HEK293T (cell line): ENCODE measurements around the gene ISG20L2.

Experiments
- CTCF ChIA-PET: fragments of 350-600 bp; formaldehyde crosslinking; extraction: SDS; loops from one replicate; lab custom pipeline; 2021; ENCODE audit warnings: antibody characterized with exemption, inconsistent platforms; lab: Yijun Ruan, JAX
- POLR2A ChIA-PET: fragments of 350-600 bp; formaldehyde crosslinking; extraction: SDS; loops from one replicate; lab custom pipeline; 2020; ENCODE audit warnings: antibody characterized with exemption, inconsistent platforms; lab: Yijun Ruan, JAX
- DNase-seq: peaks from one replicate; pipeline ENCODE4 v3.0.0; 2012; ENCODE audit warnings: mixed read lengths; ENCODE audit errors: extremely low spot score
- ARNT ChIP-seq: fragments of 450-650 bp; IDR thresholded peaks from 2 replicates; pipeline ENCODE4 v1.6.1; 2017; ENCODE audit warnings: mild to moderate bottlenecking
- BHLHE40 ChIP-seq: fragments of 450-650 bp; IDR thresholded peaks from 2 replicates; pipeline ENCODE4 v1.6.1; 2016; ENCODE audit warnings: mild to moderate bottlenecking, moderate library complexity, borderline replicate concordance
- CTBP1 ChIP-seq: fragments of 450-650 bp; IDR thresholded peaks from 2 replicates; pipeline ENCODE4 v1.6.1; 2016; ENCODE audit warnings: borderline replicate concordance
- ELF4 ChIP-seq: fragments of 450-650 bp; IDR thresholded peaks from 2 replicates; pipeline ENCODE4 v1.6.1; 2017; ENCODE audit warnings: antibody characterized with exemption
- FOXA1 ChIP-seq: fragments of 450-650 bp; IDR thresholded peaks from 2 replicates; pipeline ENCODE4 v1.6.1; 2016; ENCODE audit warnings: mild to moderate bottlenecking
- FOXK2 ChIP-seq: fragments of 450-650 bp; IDR thresholded peaks from 2 replicates; pipeline ENCODE4 v1.6.1; 2016; ENCODE audit warnings: mild to moderate bottlenecking
- FOXM1 ChIP-seq: fragments of 450-650 bp; IDR thresholded peaks from 2 replicates; pipeline ENCODE4 v1.6.1; 2017; ENCODE audit warnings: mild to moderate bottlenecking, borderline replicate concordance
- HDGF ChIP-seq: fragments of 450-650 bp; IDR thresholded peaks from 2 replicates; pipeline ENCODE4 v1.6.1; 2017; ENCODE audit warnings: antibody characterized with exemption, borderline replicate concordance
- L3MBTL2 ChIP-seq: fragments of 450-650 bp; conservative IDR thresholded peaks from 2 replicates; pipeline ENCODE4 v1.6.1; 2016; ENCODE audit warnings: mild to moderate bottlenecking
- LEF1 ChIP-seq: fragments of 450-650 bp; IDR thresholded peaks from 2 replicates; pipeline ENCODE4 v1.6.1; 2017; ENCODE audit warnings: mild to moderate bottlenecking, borderline replicate concordance
- NFRKB ChIP-seq: fragments of 450-650 bp; IDR thresholded peaks from 2 replicates; pipeline ENCODE4 v1.6.1; 2016; ENCODE audit warnings: mild to moderate bottlenecking, moderate library complexity
- SP1 ChIP-seq: fragments of 450-650 bp; IDR thresholded peaks from 2 replicates; pipeline ENCODE4 v1.6.1; 2017
- SUZ12 ChIP-seq: fragments of 450-650 bp; IDR thresholded peaks from 2 replicates; pipeline ENCODE4 v1.6.1; 2016; ENCODE audit warnings: mild to moderate bottlenecking
- TARDBP ChIP-seq: fragments of 450-650 bp; IDR thresholded peaks from 2 replicates; pipeline ENCODE4 v1.6.1; 2016
- ZNF384 ChIP-seq: fragments of 450-650 bp; IDR thresholded peaks from 2 replicates; pipeline ENCODE4 v1.6.1; 2016
- TF ChIP-seq, protein P1 (sequence below): fragments of 450-650 bp; IDR thresholded peaks from 2 replicates; pipeline ENCODE4 v1.6.1; 2016

The ISG20L2 gene

DNA sequence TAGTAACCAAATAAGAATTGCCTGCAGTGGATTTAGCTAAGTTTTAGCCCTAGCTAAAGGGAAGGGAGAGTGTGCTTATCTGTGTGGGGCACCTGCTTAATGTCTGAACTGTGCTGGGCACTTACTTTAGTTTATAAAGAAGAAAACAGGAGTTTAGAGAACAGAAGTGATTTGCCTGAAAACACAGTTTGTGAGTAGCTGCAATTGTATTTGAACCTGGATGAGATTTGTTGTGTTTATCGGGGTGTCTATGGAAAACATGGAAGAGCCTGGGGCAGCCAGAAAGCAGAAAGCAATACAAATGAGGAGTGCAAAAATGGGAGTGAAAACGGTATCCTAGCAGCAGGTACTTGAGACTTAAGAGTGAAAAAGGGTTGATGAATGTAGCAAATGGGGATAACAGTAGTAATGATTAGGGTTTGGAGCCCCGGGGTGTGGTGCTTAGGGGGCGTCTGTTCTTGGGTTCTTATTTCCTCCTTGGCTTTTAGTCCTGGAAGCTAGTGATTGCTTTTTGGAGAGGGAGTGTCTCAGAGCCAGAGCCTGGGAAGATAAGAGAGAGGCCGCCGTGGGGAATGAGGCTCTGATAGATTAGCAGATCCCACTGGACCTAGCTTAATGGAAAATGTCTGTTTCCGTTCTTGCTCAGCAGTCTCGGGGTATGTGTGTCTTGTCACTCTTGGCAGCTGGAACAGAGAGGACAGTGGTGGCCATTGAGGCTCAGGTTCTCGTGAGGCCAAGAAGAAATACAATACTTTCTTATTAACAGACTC is 44.3 kb upstream of the ISG20L2 start:
- ChIA-PET POLR2A (interaction anchor here (0.6 to 7.7 kb wide), 4 partner anchors 21 to 149 kb away, joined by 3 to 92 read pairs (median 8); partner anchors contain the start of genes HDGF, ISG20L2, METTL25B and MRPL24), CTCF (interaction anchor here (0.6 to 1.6 kb wide), 7 partner anchors 22 to 155 kb away, joined by 3 to 9 read pairs (median 3); partner anchors contain the start of gene MRPL24)
- TF ChIP-seq FOXK2 (no peak), ELF4 (no peak), BHLHE40 (no peak), FOXM1 (no peak), SUZ12 (no peak), FOXA1 (no peak), SP1 (no peak)
- TF ChIP-seq, protein P1, sequence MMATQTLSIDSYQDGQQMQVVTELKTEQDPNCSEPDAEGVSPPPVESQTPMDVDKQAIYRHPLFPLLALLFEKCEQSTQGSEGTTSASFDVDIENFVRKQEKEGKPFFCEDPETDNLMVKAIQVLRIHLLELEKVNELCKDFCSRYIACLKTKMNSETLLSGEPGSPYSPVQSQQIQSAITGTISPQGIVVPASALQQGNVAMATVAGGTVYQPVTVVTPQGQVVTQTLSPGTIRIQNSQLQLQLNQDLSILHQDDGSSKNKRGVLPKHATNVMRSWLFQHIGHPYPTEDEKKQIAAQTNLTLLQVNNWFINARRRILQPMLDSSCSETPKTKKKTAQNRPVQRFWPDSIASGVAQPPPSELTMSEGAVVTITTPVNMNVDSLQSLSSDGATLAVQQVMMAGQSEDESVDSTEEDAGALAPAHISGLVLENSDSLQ: no peak
- no peak for DNase-seq

DNA sequence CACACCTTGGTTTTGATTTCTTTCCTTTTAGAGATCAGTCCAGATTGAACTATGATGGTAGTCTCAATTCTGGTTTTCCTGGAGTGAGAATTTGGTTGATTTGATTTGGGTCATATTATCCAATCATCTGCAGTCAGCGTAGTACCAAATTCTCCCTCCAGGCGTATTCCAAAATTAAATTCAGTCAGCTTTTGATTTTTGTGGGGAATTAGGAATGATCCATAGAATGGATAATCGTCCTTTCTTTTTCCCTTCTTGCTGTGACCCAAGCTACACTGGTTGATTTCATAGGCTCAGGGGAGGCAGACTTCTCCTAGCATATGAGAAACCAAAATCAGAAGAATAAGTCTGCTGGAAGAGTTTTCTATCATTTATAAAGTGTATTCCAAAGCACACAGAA is 43.7 kb upstream of the ISG20L2 start:
- ChIA-PET CTCF (interaction anchor here (0.7 to 1.6 kb wide), 6 partner anchors 31 to 146 kb away, joined by 3 to 9 read pairs (median 3); partner anchors contain the start of gene MRPL24), POLR2A (interaction anchor here (0.6 to 7.7 kb wide), 4 partner anchors 21 to 148 kb away, joined by 3 to 92 read pairs (median 8); partner anchors contain the start of genes HDGF, ISG20L2, METTL25B and MRPL24)
- no peak for DNase-seq
- TF ChIP-seq LEF1 (no peak), BHLHE40 (no peak), SUZ12 (no peak), FOXM1 (no peak), HDGF (no peak), ZNF384 (no peak), FOXA1 (no peak), ELF4 (no peak), L3MBTL2 (no peak), FOXK2 (no peak), CTBP1 (no peak), SP1 (no peak), ARNT (no peak), NFRKB (no peak), TARDBP (no peak)
- TF ChIP-seq, protein P1: no peak

DNA sequence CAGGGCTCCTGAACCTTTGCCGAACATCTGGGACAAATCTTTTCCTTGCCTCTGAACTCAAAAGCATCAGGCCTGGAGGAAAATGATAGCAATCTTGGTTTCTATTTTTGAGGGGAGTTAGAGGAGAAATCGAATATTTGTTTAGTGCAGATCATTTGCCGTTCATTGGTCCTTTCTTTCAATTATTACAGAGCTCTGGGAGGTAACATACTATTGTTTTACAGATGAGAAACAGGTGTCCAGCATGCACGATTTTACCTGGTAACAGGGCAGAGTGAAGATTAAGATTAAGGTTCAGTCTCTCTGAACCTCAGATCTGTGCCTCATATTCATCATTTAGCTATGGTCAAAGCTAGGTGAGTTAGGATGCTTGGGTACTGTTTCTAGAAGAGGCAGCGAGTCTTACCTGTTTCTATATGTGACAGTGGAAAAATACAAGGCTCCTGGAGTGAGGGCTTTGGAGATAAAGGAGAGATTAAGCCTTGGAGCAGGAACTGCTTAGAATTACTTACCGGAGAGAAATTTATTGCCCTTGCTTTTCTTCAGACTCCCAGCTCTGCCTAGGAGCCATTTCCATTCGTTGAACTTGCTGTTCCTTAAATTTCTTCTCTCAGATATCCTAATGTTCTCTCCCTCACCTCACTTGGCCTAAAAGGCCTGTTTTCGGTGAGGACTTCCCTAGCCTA is 40.2 kb upstream of the ISG20L2 start:
- TF ChIP-seq NFRKB (no peak), BHLHE40 (no peak), FOXM1 (no peak), LEF1 (no peak), TARDBP (no peak), FOXK2 (no peak), HDGF (no peak), ARNT (no peak)
- TF ChIP-seq, protein P1: no peak
- POLR2A ChIA-PET: interaction anchor here (1.1 to 7.7 kb wide), 7 partner anchors 17 to 115 kb away, joined by 3 to 123 read pairs (median 30); partner anchors contain the start of genes HDGF, ISG20L2, METTL25B and MRPL24
- no peak for DNase-seq
- CTCF ChIA-PET: interaction anchor here (1.2 kb wide), 1 partner anchor 43 kb away, joined by 5 read pairs; no protein-coding TSS in a partner anchor

DNA sequence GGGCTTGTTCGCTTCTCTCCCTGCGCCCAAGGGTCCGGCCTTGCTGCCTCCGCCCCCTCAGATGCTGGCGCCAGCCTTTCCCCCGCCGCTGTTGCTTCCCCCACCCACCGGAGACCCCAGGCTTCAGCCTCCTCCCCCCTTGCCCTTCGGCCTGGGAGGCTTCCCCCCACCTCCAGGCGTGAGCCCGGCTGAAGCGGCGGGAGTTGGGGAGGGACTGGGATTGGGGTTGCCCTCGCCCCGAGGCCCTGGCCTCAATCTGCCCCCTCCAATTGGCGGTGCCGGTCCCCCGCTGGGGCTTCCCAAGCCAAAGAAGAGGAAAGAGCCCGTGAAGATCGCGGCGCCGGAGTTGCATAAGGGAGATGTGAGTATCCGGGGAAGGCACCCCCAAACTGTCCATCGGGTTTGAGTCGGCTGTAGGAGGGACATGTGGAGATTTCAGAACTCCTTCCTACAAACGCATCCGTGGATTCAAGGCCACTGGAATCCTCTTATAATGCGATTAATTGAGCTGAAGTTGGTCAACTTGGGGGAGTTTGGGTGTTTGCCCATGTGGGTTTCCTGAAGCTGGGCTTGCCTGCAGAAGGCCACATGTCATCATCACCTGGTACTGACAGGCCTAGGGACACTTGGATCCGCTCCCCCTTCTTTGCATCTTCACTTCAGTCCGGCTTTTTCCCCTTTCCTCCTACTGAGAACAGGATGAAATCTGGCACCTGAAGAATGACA is 39.5 kb upstream of the ISG20L2 start:
- ChIA-PET CTCF (interaction anchor here (1.2 to 2.6 kb wide), 3 partner anchors 41 to 79 kb away, joined by 5 to 22 read pairs (median 15); no protein-coding TSS in a partner anchor), POLR2A (interaction anchor here (1.0 to 7.7 kb wide), 12 partner anchors 13 to 176 kb away, joined by 3 to 123 read pairs (median 8); partner anchors contain the start of genes HDGF, ISG20L2, METTL25B and MRPL24)

More for the DNA sequence above, 39.5 kb upstream of the ISG20L2 start:
- TF ChIP-seq SUZ12 (no peak), NFRKB (no peak), TARDBP (no peak), L3MBTL2 (no peak), FOXM1 (no peak), ZNF384 (no peak), ARNT (no peak), HDGF (no peak), ELF4 (no peak), FOXA1 (no peak), BHLHE40 (no peak)
- DNase-seq: no peak
